Measurements from ENCODE around the gene SLC16A10.

The SLC16A10 gene

DNA sequence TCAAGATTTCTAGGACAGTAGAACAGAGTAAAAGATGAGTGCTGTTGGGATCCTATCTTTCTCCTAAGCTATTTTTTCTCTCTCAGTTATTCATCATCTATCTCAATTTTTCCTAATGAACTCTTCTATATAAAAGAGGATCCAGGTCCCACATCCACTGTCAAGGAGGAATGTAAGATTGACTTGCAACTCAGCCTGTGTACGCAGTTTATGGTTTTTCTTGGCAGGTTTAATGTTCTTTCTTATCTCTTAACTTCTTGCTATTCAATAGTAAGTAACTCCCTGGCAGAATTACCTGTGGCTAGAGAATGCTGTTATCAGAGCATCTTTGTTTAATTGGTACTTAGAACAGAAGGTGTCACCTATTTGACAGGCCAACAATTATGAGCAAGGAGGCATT lies 60.8 kb downstream of the SLC16A10 start:
- H3K9me3 ChIP-seq, result no peaks in the 10 kb centered on the region
- no peak for TF ChIP-seq CTCF (IDR thresholded peaks at IDR 0.05)
- H3K27ac ChIP-seq, result no peak overlapping the region
- no peaks in the 10 kb centered on the region for H3K4me1 ChIP-seq (ENCODE audit: control insufficient read depth in 1 of 2, insufficient read depth in 1 of 2, low read depth in 1 of 2, low read length in 1 of 2)
- no peaks in the 10 kb centered on the region for H3K27me3 ChIP-seq
- no peaks in the 10 kb centered on the region for H3K36me3 ChIP-seq
- no peak overlapping the region for H3K4me3 ChIP-seq (ENCODE audit: low read depth in 1 of 2, low read length in 1 of 2)

DNA sequence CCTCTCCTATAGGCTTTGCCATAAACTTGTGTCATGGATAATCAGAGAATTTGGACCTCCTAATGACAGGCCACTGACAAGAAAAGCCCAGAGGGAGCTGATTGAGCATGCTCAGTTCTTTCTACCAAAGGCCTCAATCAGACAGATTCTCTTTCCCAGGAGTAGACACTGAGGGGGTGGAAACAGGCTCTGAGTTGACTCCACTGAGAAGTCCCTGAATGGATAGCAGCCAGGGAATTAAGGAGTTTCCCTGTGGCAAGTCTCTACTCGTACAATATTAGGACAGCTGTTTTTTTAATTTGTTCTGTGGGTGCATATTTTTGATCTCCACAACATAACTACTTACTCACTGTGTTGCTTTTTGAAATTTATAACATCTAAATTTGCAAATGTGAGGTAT lies 63.3 kb downstream of the SLC16A10 start:
- Histone ChIP-seq H3K4me3 (ENCODE audit: low read depth in 1 of 2, low read length in 1 of 2) (no peak overlapping the region), H3K36me3 (no peaks in the 10 kb centered on the region), H3K27ac (no peak overlapping the region), H3K27me3 (no peaks in the 10 kb centered on the region), H3K4me1 (ENCODE audit: control insufficient read depth in 1 of 2, insufficient read depth in 1 of 2, low read depth in 1 of 2, low read length in 1 of 2) (no peaks in the 10 kb centered on the region), H3K9me3 (no peaks in the 10 kb centered on the region)
- no peak for TF ChIP-seq CTCF (IDR thresholded peaks at IDR 0.05)

DNA sequence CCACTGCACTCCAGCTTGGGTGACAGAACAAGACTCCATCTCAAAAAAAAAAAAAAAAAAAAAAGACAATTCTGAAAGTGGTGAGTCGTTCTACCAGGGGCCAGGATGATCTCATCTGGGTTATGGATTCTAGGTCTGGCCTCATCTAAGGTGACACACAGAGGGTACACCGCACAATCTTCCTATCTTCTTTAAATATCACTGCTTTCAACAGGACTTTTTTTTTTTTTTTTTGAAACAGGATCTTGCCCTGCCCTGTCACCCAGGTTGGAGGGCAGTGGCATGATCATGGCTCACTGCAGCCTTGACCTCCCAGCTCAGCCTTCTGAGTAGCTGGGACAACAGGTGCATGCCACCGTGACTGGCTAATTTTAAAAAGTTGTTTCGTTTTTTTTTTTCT lies 67.7 kb downstream of the SLC16A10 start:
- no peak for TF ChIP-seq CTCF (IDR thresholded peaks at IDR 0.05)
- Histone ChIP-seq H3K4me1 (ENCODE audit: control insufficient read depth in 1 of 2, insufficient read depth in 1 of 2, low read depth in 1 of 2, low read length in 1 of 2) (no peaks in the 10 kb centered on the region), H3K4me3 (ENCODE audit: low read depth in 1 of 2, low read length in 1 of 2) (no peak overlapping the region), H3K27me3 (no peaks in the 10 kb centered on the region), H3K9me3 (no peaks in the 10 kb centered on the region), H3K27ac (no peak overlapping the region), H3K36me3 (no peaks in the 10 kb centered on the region)

DNA sequence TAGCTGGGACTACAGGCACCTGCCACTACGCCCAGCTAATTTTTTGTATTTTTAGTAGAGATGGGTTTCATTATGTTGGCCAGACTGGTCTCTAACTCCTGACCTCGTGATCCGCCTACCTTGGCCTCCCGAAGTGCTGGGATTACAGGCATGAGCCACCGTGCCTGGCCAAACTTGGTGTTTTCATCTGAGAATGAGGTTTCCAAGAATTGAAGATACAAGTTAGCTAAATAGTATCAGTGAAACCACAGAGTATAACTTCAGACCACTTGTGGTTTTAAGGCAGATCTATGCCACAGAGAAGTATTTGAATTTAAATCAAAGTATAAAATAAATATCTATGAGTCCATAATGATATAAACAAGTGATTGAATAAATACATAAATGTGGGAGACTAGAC lies 70.1 kb downstream of the SLC16A10 start:
- H3K36me3 ChIP-seq, result no peaks in the 10 kb centered on the region

GRCh38 chr6:111159633-111160032 lies 72.3 kb downstream of the SLC16A10 start:
- Histone ChIP-seq H3K27me3 (no peaks in the 10 kb centered on the region), H3K4me3 (ENCODE audit: low read depth in 1 of 2, low read length in 1 of 2) (no peak overlapping the region), H3K9me3 (peaks cover 17% of the 10 kb centered on the region), H3K36me3 (no peaks in the 10 kb centered on the region), H3K4me1 (ENCODE audit: control insufficient read depth in 1 of 2, insufficient read depth in 1 of 2, low read depth in 1 of 2, low read length in 1 of 2) (no peaks in the 10 kb centered on the region), H3K27ac (no peak overlapping the region)
- TF ChIP-seq CTCF (IDR thresholded peaks at IDR 0.05), result no peak

More for the DNA sequence above, 70.1 kb downstream of the SLC16A10 start:
- no peaks in the 10 kb centered on the region for H3K4me1 ChIP-seq (ENCODE audit: control insufficient read depth in 1 of 2, insufficient read depth in 1 of 2, low read depth in 1 of 2, low read length in 1 of 2)
- H3K27me3 ChIP-seq, result no peaks in the 10 kb centered on the region
- no peak overlapping the region for H3K4me3 ChIP-seq (ENCODE audit: low read depth in 1 of 2, low read length in 1 of 2)
- no peak for TF ChIP-seq CTCF (IDR thresholded peaks at IDR 0.05)
- H3K27ac ChIP-seq, result no peak overlapping the region
- H3K9me3 ChIP-seq, result peaks cover 13% of the 10 kb centered on the region

GRCh38 chr6:111161650-111162049 lies 74.3 kb downstream of the SLC16A10 start:
- Histone ChIP-seq H3K27me3 (no peaks in the 10 kb centered on the region), H3K4me3 (ENCODE audit: low read depth in 1 of 2, low read length in 1 of 2) (no peak overlapping the region), H3K36me3 (no peaks in the 10 kb centered on the region), H3K9me3 (peaks cover 17% of the 10 kb centered on the region), H3K4me1 (ENCODE audit: control insufficient read depth in 1 of 2, insufficient read depth in 1 of 2, low read depth in 1 of 2, low read length in 1 of 2) (no peaks in the 10 kb centered on the region), H3K27ac (no peak overlapping the region)
- no peak for TF ChIP-seq CTCF (IDR thresholded peaks at IDR 0.05)
